Measurements from ENCODE around the gene CCDC85B. TPM values are rescaled to one million over a fixed set of nuclear protein-coding genes. Genes with fewer than 3 reads are reported as not detected.

The CCDC85B gene
- total RNA-seq, 8 experiments from 2014 or later, result 3.0 to 16.0 (median 6.3) TPM

- Histone ChIP-seq H3K4me3 (peak overlapping the region in 1 of 5 donors; percentile 21), H3K4me1 (replicated peaks in 1 of 2) (peaks cover 8 to 22% of the 10 kb centered on the region in 2 donors), H3K27ac (no peak overlapping the region)
- 22 to 53% (median 33%) methylated on average over 2 to 7 of the region's 29 CpGs; no CpG with 5 or more reads in 6 of the 10 experiments for WGBS, 10 experiments
- ATAC-seq (replicated peaks in 6 of 8), result peak in 5 of 8 experiments; percentile 1 to 28 (median 10)
- in situ Hi-C loops (cut with MboI; ENCODE audit: low pct_unique_long_range_greater_than_20kb in 2 of 9, low sequenced_read_pairs in 9 of 9, unreplicated experiment in 9 of 9), result no loop called here
Observed at GRCh38 chr11:65867284-65868071, 23.0 kb upstream of the CCDC85B start.

GRCh38 chr11:65868076-65868667, 22.3 kb upstream of the CCDC85B start:
- in situ Hi-C loops (cut with MboI; ENCODE audit: low pct_unique_long_range_greater_than_20kb in 2 of 9, low sequenced_read_pairs in 9 of 9, unreplicated experiment in 9 of 9), result no loop called here
- H3K27ac ChIP-seq, result no peak overlapping the region
- peak overlapping the region in 1 of 5 donors; percentile 21 for H3K4me3 ChIP-seq
- 48 to 100% (median 57%) methylated on average over 2 to 5 of the region's 19 CpGs; no CpG with 5 or more reads in 6 of the 10 experiments for WGBS, 10 experiments
- peak in 5 of 8 experiments; percentile 18 to 43 (median 35) for ATAC-seq (replicated peaks in 6 of 8)
- peaks cover 8 to 28% of the 10 kb centered on the region in 2 donors for H3K4me1 ChIP-seq (replicated peaks in 1 of 2)

DNA sequence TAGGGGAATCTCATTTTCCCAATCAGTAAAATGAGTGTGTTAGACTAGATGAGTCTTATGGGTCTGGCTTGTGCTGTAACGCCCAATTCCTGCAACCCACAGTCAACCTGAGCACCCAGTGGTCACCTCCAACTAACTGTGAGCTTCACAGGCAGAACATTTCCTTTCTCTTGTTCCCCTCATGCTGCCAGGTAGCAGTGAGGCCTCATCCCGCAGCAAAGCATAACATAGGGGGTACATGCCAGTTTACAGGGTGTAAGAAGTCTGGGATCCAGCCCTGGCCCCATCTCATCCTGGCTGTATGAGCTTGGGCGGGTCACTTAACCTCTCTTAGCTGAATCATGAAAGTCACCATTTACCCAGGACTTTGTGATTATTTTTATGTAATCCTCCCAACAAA, 21.6 kb upstream of the CCDC85B start:
- in situ Hi-C loops (cut with MboI; ENCODE audit: low pct_unique_long_range_greater_than_20kb in 2 of 9, low sequenced_read_pairs in 9 of 9, unreplicated experiment in 9 of 9), result no loop called here
- Histone ChIP-seq H3K4me1 (replicated peaks in 1 of 2) (peaks cover 8 to 32% of the 10 kb centered on the region in 2 donors), H3K4me3 (no peak overlapping the region), H3K27ac (no peak overlapping the region)
- ATAC-seq (replicated peaks in 6 of 8), result no peak
- WGBS, 10 experiments, result 60 to 100% (median 100%) methylated on average over 1 to 2 of the region's 3 CpGs; no CpG with 5 or more reads in 3 of the 10 experiments

DNA sequence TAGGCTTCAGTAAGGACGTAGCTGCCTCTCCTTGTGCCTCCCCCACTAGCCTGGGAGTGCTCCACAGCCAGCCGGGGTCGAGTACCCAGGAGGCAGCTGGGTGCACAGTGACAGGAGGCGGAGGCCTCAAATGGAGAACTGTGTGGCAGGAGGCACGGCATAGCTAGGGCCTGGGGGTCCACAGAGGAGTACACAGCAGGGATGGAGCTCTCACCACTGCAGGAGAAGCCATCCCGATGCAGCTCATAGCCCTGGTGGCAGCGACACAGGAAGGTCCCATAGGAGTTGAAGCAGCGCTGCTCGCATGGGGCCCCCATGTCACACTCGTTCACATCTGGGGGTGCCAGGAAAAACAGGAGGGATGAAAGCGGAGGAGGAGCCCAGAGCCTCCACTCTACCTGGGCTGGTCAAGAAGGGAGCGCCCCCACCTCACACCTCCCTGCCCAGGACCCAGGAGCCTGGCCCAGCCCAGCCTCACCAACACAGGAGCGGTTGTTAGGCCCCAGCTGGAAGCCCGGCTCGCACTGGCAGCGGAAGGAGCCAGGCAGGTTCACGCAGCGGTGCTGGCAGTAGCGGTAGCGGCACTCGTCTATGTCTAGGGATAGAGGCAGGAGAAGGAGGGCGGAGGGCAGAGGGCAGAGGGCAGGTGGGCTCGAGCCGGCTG, 20.7 kb upstream of the CCDC85B start:
- H3K4me1 ChIP-seq (replicated peaks in 1 of 2), result peaks cover 8 to 32% of the 10 kb centered on the region in 2 donors
- 53 to 100% (median 76%) methylated on average over 1 to 9 of the region's 24 CpGs; no CpG with 5 or more reads in 5 of the 10 experiments for WGBS, 10 experiments
- in situ Hi-C loops (cut with MboI; ENCODE audit: low pct_unique_long_range_greater_than_20kb in 2 of 9, low sequenced_read_pairs in 9 of 9, unreplicated experiment in 9 of 9), result no loop called here
- H3K4me3 ChIP-seq, result no peak overlapping the region
- no peak for ATAC-seq (replicated peaks in 6 of 8)
- no peak overlapping the region for H3K27ac ChIP-seq

DNA sequence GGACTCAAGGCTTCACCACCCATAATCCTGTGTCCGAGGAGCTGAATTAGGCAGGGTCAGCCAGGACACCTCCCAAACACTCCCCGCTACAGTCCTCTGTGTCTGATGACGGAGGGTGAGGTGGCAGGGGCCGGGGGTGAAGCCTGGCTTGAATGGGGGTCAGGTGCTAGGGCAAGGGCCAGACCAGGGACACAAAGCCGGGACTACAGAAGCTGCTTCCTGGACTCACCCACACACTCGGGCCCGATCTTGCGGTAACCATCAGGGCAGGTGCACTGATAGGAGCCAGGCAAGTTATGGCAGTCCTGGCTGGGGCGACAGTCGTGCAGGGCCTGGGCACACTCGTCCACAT, 20.2 kb upstream of the CCDC85B start:
- Histone ChIP-seq H3K4me1 (replicated peaks in 1 of 2) (peaks cover 8 to 32% of the 10 kb centered on the region in 2 donors), H3K27ac (no peak overlapping the region), H3K4me3 (no peak overlapping the region)
- no peak for ATAC-seq (replicated peaks in 6 of 8)
- in situ Hi-C loops (cut with MboI; ENCODE audit: low pct_unique_long_range_greater_than_20kb in 2 of 9, low sequenced_read_pairs in 9 of 9, unreplicated experiment in 9 of 9), result no loop called here
- WGBS, 10 experiments, result 82 to 100% (median 100%) methylated on average over 1 to 2 of the region's 11 CpGs; no CpG with 5 or more reads in 7 of the 10 experiments

GRCh38 chr11:65870706-65871681, 19.5 kb upstream of the CCDC85B start:
- no peak for ATAC-seq (replicated peaks in 6 of 8)
- H3K27ac ChIP-seq, result no peak overlapping the region

DNA sequence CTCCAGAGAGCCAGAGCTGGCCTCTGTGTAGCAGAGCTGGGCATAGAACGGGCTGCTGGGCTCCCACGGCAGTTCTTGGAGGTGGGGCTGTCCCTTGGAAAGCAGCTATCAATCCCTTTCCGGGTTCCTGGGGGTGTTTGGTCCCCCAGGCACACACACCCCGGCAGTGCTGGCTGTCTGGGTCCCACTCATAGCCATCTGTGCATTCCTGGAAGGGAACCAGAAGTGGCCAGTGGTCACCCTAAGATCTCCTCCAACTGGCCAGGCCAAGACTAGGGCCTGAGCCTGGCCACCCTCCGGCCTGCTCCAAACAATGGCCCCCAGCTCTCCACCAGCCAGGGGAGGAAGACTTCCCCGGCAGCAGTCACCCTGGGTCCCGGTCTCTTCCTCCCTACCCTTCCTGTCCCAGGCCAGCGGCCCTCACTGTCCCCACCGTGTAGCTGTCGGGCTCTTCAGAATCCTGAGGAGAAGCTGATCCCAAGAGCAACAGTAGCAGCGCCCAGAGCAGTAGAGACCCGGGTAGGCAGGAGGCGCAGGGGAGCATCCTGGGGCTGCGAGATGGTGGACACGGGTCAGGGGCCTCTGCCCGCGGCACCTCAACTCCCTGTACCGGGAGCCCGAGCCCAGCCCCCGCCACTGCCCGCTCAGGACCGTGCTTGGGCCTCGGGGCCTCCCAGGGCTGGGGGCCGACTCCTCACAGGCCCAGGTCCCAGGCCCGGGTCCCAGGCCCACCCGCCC, 18.5 kb upstream of the CCDC85B start:
- Histone ChIP-seq H3K4me1 (replicated peaks in 1 of 2) (peaks cover 8 to 31% of the 10 kb centered on the region in 2 donors), H3K4me3 (peak overlapping the region in 4 of 5 donors; percentile 27 to 42 (median 38)), H3K27ac (no peak overlapping the region)
- WGBS, 10 experiments, result 23 to 68% (median 58%) methylated on average over 1 to 5 of the region's 26 CpGs; no CpG with 5 or more reads in 6 of the 10 experiments
- in situ Hi-C loops (cut with MboI; ENCODE audit: low pct_unique_long_range_greater_than_20kb in 2 of 9, low sequenced_read_pairs in 9 of 9, unreplicated experiment in 9 of 9), result no loop called here
- ATAC-seq (replicated peaks in 6 of 8), result peak; percentile 3 to 34 (median 6)

More at GRCh38 chr11:65870706-65871681, 19.5 kb upstream of the CCDC85B start:
- H3K4me3 ChIP-seq, result no peak overlapping the region
- H3K4me1 ChIP-seq (replicated peaks in 1 of 2), result peaks cover 8 to 32% of the 10 kb centered on the region in 2 donors
- 93 to 100% (median 100%) methylated on average over 1 to 3 of the region's 24 CpGs; no CpG with 5 or more reads in 7 of the 10 experiments for WGBS, 10 experiments
- in situ Hi-C loops (cut with MboI; ENCODE audit: low pct_unique_long_range_greater_than_20kb in 2 of 9, low sequenced_read_pairs in 9 of 9, unreplicated experiment in 9 of 9), result no loop called here

- H3K4me3 ChIP-seq, result peak within 1 kb of the TSS; percentile 19 to 42 (median 37)
- peak within 1 kb of the TSS in 1 of 2 donors; percentile 32 for H3K27ac ChIP-seq
- peaks cover 8 to 30% of the 10 kb centered on the region in 2 donors for H3K4me1 ChIP-seq (replicated peaks in 1 of 2)
- peak; percentile 4 to 20 (median 13) for ATAC-seq (replicated peaks in 6 of 8)
- 6% methylated on average over 6 of the region's 69 CpGs; no CpG with 5 or more reads in 9 of the 10 experiments for WGBS, 10 experiments
- in situ Hi-C loops (cut with MboI; ENCODE audit: low pct_unique_long_range_greater_than_20kb in 2 of 9, low sequenced_read_pairs in 9 of 9, unreplicated experiment in 9 of 9), result no loop called here
Observed at GRCh38 chr11:65872586-65873317, 17.7 kb upstream of the CCDC85B start, which contains the start of gene EFEMP2. Gene EFEMP2, minus strand, starts transcription at chr11:65872800. Its CDS starts 446 bp downstream, at chr11:65872354.

GRCh38 chr11:65873318-65874156, 16.9 kb upstream of the CCDC85B start:
- WGBS, 10 experiments, result 0 to 8% (median 2%) methylated on average over 4 to 9 of the region's 54 CpGs; no CpG with 5 or more reads in 7 of the 10 experiments
- Histone ChIP-seq H3K4me3 (peak overlapping the region; percentile 19 to 42 (median 37)), H3K4me1 (replicated peaks in 1 of 2) (peaks cover 8 to 30% of the 10 kb centered on the region in 2 donors), H3K27ac (peak overlapping the region in 1 of 2 donors; percentile 32)
- in situ Hi-C loops (cut with MboI; ENCODE audit: low pct_unique_long_range_greater_than_20kb in 2 of 9, low sequenced_read_pairs in 9 of 9, unreplicated experiment in 9 of 9), result no loop called here
- peak; percentile 39 to 87 (median 82) for ATAC-seq (replicated peaks in 6 of 8)

- in situ Hi-C loops (cut with MboI; ENCODE audit: low pct_unique_long_range_greater_than_20kb in 2 of 9, low sequenced_read_pairs in 9 of 9, unreplicated experiment in 9 of 9), result loop anchor here in 2 of 9 experiments (10.0 to 25.0 kb wide), 2 partner anchors 105 to 108 kb away; no protein-coding TSS in a partner anchor
- Histone ChIP-seq H3K4me1 (replicated peaks in 1 of 2) (peaks cover 0 to 3% of the 10 kb centered on the region in 2 donors), H3K4me3 (no peak within 1 kb of the TSS), H3K27ac (no peak within 1 kb of the TSS)
- peak in 1 of 8 experiments; percentile 4 for ATAC-seq (replicated peaks in 6 of 8)
- WGBS, 10 experiments, result 65 to 80% methylated on average over 1 to 4 of the region's 7 CpGs; no CpG with 5 or more reads in 8 of the 10 experiments
Observed at GRCh38 chr11:65879617-65880016, 10.9 kb upstream of the CCDC85B start, which contains the start of gene CTSW. Gene CTSW, plus strand, starts transcription at chr11:65879837. Its CDS starts 18 bp downstream, at chr11:65879855.

Data from motor neuron (in vitro differentiated cells).